DND-41 (cell line): ENCODE measurements around the gene GATA5.

Source experiments
- ATAC-seq: fragments of 200-7000 bp; cut with Tn5 transposase; 3 replicates; pipeline ENCODE4 v1.9.1; 2021; ENCODE audit warnings: low read depth; ENCODE audit not compliant: insufficient read depth
- DNase-seq: peaks from one replicate; pipeline ENCODE4 v3.0.0-alpha.2; 2020
- H2AFZ ChIP-seq: 2 replicates; pipeline ENCODE4 v1.6.0; 2012; ENCODE audit warnings: low read depth, low read length
- H3K27ac ChIP-seq: 2 replicates; pipeline ENCODE4 v1.5.1; 2012; ENCODE audit warnings: low read length, inconsistent platforms
- H3K27me3 ChIP-seq: fragments of 200-600 bp; sonication (generic); 2 replicates; pipeline ENCODE4 v1.6.0; 2012; ENCODE audit warnings: low read length, mild to moderate bottlenecking, inconsistent platforms; ENCODE audit not compliant: insufficient read depth, poor library complexity
- H3K36me3 ChIP-seq: 2 replicates; pipeline ENCODE4 v1.5.1; 2012; ENCODE audit warnings: low read length, inconsistent platforms; ENCODE audit not compliant: insufficient read depth
- H3K4me1 ChIP-seq: 2 replicates; pipeline ENCODE4 v1.5.1; 2012; ENCODE audit warnings: mild to moderate bottlenecking, low read length; ENCODE audit not compliant: insufficient read depth
- H3K4me2 ChIP-seq: 2 replicates; pipeline ENCODE4 v1.6.0; 2012; ENCODE audit warnings: mild to moderate bottlenecking, moderate library complexity, low read length, inconsistent platforms; ENCODE audit not compliant: insufficient read depth
- H3K4me3 ChIP-seq, 2 experiments: fragments of 200-600 bp in 1 of 2; shearing (Covaris generic) in 1 of 2; 2 replicates each; pipeline ENCODE4 v1.5.1; 2012 to 2016; ENCODE audit warnings: inconsistent platforms in 2 of 2, low read length in 2 of 2, mild to moderate bottlenecking in 2 of 2, low read depth in 1 of 2, moderate library complexity in 1 of 2
- H3K79me2 ChIP-seq: 2 replicates; pipeline ENCODE4 v1.6.0; 2012; ENCODE audit warnings: low read length, inconsistent platforms; ENCODE audit not compliant: insufficient read depth
- H3K9ac ChIP-seq: 2 replicates; pipeline ENCODE4 v1.6.0; 2012; ENCODE audit warnings: low read depth, mild to moderate bottlenecking, inconsistent platforms, low read length, moderate library complexity
- H3K9me3 ChIP-seq: 2 replicates; pipeline ENCODE4 v1.5.1; 2012; ENCODE audit warnings: low read length, moderate library complexity, mild to moderate bottlenecking, inconsistent platforms; ENCODE audit not compliant: insufficient read depth, severe bottlenecking
- H4K20me1 ChIP-seq: 2 replicates; pipeline ENCODE4 v1.6.0; 2012; ENCODE audit warnings: low read length; ENCODE audit not compliant: insufficient read depth
- EZH2 ChIP-seq: IDR thresholded peaks from 3 replicates; pipeline ENCODE4 v1.6.1; 2012; ENCODE audit warnings: borderline replicate concordance, low read depth, mild to moderate bottlenecking, moderate library complexity, low read length, inconsistent platforms; ENCODE audit not compliant: severe bottlenecking
- TF ChIP-seq, protein P1 (sequence below): IDR thresholded peaks from 2 replicates; pipeline ENCODE4 v1.5.1; 2012; ENCODE audit warnings: borderline replicate concordance, low read length, moderate library complexity, mild to moderate bottlenecking; ENCODE audit not compliant: poor library complexity, severe bottlenecking; ENCODE audit errors: extremely low read depth

The GATA5 gene

DNA sequence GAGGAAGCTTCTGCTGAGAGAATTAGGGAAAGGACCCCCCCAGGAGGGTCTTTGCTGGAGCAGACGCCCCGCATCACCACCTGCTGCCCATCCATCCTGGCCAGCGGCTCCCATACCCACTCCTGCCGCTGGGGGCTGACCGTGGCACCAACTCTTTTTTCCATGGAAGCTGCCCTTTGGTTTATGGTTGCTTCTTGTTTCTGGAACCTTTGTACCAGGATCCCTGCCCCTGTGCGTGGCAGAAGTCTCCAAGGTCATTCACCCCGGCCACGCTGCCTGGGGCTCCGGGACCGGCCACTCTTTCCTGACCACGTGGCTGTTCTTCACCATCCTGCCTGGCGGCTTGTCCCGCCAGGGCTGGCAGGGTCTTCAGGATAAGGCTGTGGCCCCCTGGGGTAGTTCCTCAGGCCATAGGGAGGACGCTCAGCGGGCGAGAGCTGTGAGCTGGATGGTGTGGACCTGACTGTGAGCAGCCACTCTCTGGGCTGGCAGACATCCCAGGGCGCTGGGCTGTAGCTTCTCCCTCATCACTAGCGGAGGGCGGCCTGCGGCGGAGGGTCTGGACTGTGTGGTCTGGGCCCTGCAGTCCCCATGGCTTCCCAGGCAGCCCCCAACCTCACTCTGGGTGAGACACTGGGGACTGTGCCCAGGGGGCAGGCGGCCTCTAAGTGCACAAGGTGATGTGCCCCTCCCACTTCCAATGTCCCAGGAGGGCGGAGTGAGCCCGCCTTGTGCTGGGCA is 25.7 kb downstream of the GATA5 start:
- Histone ChIP-seq H3K27me3 (peaks cover 3% of the 10 kb centered on the region), H4K20me1 (peaks cover 17% of the 10 kb centered on the region; the same call in 1 of the 2 replicates), H3K27ac (no peak overlapping the region), H3K4me3 (no peak overlapping the region), H3K79me2 (no peaks in the 10 kb centered on the region), H3K4me1 (no peaks in the 10 kb centered on the region), H3K9ac (no peak overlapping the region), H3K4me2 (no peak overlapping the region), H2AFZ (no peak overlapping the region), H3K9me3 (no peaks in the 10 kb centered on the region), H3K36me3 (no peaks in the 10 kb centered on the region)
- no peak for TF ChIP-seq EZH2
- DNase-seq (no peak), ATAC-seq (no peak)

DNA sequence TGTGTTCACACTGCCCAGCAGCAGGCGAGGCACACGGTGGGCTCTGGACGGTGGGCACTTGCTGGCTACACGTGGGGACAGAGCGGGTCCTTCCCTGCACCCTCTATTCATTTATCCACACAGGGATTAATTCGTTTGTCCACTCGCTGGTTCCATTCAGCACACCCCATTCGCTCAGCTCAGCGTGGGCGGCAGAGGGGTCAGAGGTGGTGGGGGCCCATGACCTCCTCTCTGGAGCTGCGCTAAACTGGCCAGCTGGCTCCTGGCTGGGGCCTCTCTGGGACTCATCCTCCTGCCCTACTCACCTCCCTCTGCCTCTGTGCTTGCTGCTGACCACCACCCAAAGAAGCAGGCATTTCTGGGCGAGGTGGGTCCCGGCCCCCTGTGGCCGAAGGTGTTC is 27.0 kb downstream of the GATA5 start:
- Histone ChIP-seq H3K27me3 (no peaks in the 10 kb centered on the region), H3K4me3 (no peak overlapping the region), H3K4me2 (no peak overlapping the region), H3K36me3 (no peaks in the 10 kb centered on the region), H3K27ac (no peak overlapping the region), H4K20me1 (peaks cover 25% of the 10 kb centered on the region; the same call in 1 of the 2 replicates), H3K9ac (no peak overlapping the region), H3K4me1 (no peaks in the 10 kb centered on the region), H2AFZ (no peak overlapping the region), H3K79me2 (no peaks in the 10 kb centered on the region), H3K9me3 (no peaks in the 10 kb centered on the region)
- ATAC-seq (no peak), DNase-seq (no peak)
- TF ChIP-seq EZH2 = no peak
- TF ChIP-seq, protein P1, sequence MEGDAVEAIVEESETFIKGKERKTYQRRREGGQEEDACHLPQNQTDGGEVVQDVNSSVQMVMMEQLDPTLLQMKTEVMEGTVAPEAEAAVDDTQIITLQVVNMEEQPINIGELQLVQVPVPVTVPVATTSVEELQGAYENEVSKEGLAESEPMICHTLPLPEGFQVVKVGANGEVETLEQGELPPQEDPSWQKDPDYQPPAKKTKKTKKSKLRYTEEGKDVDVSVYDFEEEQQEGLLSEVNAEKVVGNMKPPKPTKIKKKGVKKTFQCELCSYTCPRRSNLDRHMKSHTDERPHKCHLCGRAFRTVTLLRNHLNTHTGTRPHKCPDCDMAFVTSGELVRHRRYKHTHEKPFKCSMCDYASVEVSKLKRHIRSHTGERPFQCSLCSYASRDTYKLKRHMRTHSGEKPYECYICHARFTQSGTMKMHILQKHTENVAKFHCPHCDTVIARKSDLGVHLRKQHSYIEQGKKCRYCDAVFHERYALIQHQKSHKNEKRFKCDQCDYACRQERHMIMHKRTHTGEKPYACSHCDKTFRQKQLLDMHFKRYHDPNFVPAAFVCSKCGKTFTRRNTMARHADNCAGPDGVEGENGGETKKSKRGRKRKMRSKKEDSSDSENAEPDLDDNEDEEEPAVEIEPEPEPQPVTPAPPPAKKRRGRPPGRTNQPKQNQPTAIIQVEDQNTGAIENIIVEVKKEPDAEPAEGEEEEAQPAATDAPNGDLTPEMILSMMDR = no peak

DNA sequence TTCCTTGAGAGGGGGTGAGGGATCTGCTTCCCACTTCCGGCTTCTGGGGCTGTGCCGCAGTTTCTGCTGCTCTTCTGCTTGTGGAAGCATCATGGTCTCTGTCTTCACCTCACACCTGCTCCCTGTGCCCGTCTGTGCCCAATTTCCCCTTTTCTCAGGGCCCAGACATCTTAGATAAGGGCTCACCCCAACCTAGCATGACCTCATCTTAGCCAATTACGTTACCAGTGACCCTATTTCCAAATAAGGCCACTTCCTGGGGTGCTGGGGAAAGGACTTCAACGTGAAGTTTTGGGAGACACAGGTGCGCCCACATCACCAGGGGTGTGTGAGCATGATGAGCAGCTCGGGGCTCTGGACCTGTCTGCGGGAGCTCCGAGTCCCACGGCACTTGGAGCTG is 27.8 kb downstream of the GATA5 start:
- no peak overlapping the region for H3K27ac ChIP-seq
- no peaks in the 10 kb centered on the region for H3K79me2 ChIP-seq
- H3K36me3 ChIP-seq = no peaks in the 10 kb centered on the region
- peaks cover 23% of the 10 kb centered on the region; the same call in 1 of the 2 replicates for H4K20me1 ChIP-seq
- no peak for DNase-seq
- TF ChIP-seq, protein P1 = no peak
- TF ChIP-seq EZH2 = no peak
- no peak overlapping the region for H2AFZ ChIP-seq
- no peak overlapping the region for H3K9ac ChIP-seq
- ATAC-seq = no peak
- H3K9me3 ChIP-seq = no peaks in the 10 kb centered on the region
- H3K4me1 ChIP-seq = no peaks in the 10 kb centered on the region
- no peak overlapping the region for H3K4me3 ChIP-seq
- no peaks in the 10 kb centered on the region for H3K27me3 ChIP-seq
- H3K4me2 ChIP-seq = no peak overlapping the region

DNA sequence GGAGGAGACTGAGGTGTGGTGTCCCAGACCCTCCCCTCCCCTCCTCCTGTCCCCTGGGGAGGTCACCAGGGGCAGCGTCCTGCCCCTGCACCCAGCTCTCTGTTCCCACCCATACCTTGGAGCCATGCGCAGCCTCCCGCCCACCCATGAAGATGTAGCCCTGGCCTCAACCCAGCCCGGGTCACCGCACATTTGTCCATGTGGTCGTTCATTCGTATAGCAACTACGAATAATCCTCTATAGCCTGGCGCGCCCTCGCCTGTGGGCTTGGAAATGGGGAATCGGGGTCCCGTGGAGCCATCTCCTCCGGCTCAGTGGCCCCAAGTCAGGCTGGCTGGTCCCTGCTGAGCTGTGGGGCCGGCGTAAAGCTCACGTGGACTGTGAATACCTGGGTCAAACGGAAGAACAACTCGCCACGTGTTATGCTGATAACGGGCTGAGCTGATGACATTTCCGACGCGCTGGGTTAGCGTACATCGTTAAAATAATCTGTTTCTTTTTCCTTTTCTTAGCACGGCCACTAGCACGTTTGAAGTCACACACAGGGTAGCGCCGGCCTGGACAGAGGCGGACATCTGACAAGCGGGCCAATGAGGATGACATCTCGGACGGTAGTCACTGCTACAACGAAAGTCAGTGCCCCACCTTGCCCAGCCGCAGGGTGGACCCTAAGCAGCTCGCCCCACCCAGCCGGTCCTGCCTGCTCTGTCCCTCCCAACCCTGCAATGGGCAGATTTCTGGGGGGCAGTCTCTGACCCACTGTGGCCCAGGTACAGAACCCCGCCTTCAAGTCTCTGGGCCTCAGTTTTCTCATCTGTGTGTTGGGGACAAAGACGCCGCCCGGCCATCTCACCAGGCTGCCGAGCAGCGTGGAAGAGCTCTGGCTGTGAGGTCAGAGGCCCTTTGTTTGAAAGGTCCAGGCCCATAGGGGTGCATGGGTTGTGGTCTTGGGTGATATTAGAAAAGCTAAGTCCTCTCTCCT is 28.6 kb downstream of the GATA5 start:
- no peaks in the 10 kb centered on the region for H3K4me1 ChIP-seq
- H3K79me2 ChIP-seq = no peaks in the 10 kb centered on the region
- no peak overlapping the region for H2AFZ ChIP-seq
- H3K4me3 ChIP-seq = no peak overlapping the region
- H3K27me3 ChIP-seq = no peaks in the 10 kb centered on the region
- no peaks in the 10 kb centered on the region for H3K9me3 ChIP-seq
- ATAC-seq (no peak), DNase-seq (no peak)
- H3K9ac ChIP-seq = no peak overlapping the region
- no peaks in the 10 kb centered on the region for H3K36me3 ChIP-seq
- peaks cover 22% of the 10 kb centered on the region; the same call in 1 of the 2 replicates for H4K20me1 ChIP-seq
- no peak overlapping the region for H3K27ac ChIP-seq
- no peak overlapping the region for H3K4me2 ChIP-seq
- TF ChIP-seq EZH2 = no peak
- TF ChIP-seq, protein P1 = no peak
